UCSD-AML1 (cell line): ENCODE data around the gene EML4.
"Not testable (repeated sequence)": the region's sequence is repeated elsewhere in the genome, so short reads cannot be mapped to it uniquely, and the experiment has no call there.

Source experiments
- DNase-seq: peaks from one replicate; lab custom pipeline; 2025; ENCODE audit not compliant: unreplicated experiment; lab: John Stamatoyannopoulos, UW

Gene EML4

DNA sequence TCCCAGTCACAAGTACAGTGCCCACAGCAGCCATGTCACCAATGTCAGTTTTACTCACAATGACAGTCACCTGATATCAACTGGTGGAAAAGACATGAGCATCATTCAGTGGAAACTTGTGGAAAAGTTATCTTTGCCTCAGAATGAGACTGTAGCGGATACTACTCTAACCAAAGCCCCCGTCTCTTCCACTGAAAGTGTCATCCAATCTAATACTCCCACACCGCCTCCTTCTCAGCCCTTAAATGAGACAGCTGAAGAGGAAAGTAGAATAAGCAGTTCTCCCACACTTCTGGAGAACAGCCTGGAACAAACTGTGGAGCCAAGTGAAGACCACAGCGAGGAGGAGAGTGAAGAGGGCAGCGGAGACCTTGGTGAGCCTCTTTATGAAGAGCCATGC, 160.6 kb downstream of the EML4 start:
- DNase-seq, result no peak

GRCh38 chr2:42331569-42332284, 162.6 kb downstream of the EML4 start:
- no peak for DNase-seq

DNA sequence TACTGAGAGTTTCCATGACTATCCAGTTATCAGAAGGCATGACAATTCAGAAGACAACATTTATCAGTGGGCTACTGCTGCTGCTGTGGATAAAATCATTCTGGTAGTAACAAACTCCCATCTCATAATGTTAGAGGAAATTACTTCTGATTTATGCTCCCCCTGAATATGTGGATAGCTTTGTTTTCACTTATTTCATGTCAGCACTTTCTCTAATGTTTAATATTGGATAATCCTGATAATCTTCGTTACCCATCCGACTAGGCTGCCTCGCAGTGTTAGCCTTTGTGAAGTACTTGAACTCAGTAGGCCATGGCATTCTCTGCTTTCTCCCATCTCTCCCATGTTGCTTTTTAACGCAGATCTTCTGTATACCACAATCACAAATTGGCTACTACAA, 163.4 kb downstream of the EML4 start:
- no peak for DNase-seq

- DNase-seq, result no peak
Observed at GRCh38 chr2:42333579-42333978, 164.4 kb downstream of the EML4 start.

GRCh38 chr2:42334220-42334619, 165.1 kb downstream of the EML4 start:
- no peak for DNase-seq

DNA sequence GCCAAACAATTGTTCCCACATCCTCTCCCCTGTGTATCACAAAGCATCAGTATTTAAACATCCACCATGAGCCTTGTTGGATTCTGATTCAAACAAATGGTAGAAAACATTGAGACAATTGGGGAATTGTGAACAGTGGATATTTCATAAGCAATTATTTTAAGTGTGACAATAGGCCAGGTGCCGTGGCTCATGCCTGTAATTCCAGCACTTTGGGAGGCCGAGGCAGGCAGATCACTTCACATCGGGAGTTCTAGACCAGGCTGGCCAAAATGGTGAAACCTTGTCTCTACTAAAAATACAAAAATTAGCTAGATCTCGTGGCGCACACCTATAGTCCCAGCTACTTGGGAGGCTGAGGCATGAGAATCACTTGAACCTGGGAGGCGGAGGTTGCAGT, 165.7 kb downstream of the EML4 start:
- not testable (repeated sequence) for DNase-seq

DNA sequence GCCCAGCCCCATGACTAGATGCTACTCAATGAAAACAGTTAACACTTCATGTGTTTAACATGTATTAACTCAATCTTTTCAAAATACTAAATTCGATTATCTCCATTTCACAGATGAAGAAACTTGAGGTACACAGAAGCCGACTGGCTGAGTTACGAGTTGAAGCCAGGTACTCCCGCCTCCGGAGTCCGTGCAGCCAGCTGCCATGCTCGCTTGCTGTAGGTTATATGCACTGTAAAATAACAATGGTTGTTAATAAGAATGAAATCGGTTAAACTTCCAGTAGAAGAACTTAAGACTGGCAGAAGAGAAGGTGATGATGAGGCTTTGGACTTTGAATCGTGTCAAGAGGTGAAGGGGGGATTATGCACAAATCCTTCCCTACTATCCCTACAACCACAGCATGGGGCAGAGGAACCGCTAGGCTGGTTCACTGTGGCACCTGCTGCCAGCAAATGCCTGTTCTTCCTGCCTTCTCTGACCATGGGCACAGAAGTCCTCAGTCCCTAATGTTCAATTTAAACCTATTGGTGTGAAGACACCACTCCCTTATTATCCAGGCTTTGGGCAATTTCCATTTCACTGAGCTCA, 166.5 kb downstream of the EML4 start:
- DNase-seq, result no peak

- DNase-seq, result no peak
Observed at GRCh38 chr2:42336361-42336965, 167.3 kb downstream of the EML4 start.

DNA sequence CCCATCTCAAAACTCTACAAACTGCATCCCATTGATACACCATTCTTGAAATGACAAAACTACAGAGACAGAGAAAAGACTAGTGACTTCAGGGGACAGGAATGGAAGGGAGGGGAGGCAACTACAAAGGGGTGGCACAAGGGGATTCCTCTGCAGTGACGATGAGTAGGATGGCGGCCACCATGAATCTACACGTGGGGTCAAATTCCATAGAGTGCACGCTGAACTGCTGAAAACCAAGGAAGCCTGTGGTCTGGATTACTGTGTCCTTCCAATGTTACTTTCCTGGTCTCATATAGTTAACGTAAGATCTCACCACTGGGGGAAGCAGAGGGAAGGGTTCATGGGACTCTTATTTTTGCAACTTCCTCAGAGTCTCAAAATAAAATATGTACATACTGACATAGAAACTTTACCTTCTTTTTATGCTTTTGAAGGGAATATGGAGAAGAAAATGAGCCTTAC, 168.2 kb downstream of the EML4 start:
- DNase-seq, result no peak

DNA sequence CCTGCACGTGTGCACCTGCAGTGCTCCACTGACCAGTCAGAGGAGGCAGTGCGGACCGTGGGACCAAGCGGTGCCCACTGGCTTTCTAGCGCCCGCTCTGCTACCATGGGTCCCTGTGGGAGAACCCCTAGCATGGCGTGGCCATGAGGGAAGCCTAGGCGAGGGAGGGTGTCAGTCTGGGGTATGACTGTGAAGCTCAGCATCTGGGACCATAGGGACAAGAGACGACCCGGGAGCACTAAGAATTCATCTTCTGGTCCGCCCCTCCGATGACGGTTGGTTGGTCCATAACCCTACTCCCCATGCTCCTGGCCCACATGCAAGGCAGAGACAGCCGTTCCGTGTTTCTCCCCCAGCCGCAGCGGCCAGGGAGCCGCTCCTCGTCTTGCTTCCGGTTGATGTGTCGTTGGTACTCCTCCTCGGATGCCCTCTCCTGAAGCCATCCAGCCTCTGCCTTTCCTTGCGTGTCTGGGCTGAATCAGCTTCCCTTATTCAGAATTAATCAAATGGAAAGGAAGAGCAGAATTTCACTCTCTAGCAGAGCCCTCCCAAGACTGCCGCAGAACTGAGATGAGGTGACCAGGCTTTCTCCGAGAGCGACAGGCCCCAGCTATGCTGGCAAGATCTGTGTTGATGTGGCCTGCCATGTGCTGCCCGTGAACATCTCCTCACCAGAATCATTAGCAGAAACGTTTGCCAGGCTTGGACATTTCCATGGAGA, 168.9 kb downstream of the EML4 start:
- no peak for DNase-seq

- DNase-seq, result no peak
Observed at GRCh38 chr2:42338567-42339190, 169.5 kb downstream of the EML4 start.

DNA sequence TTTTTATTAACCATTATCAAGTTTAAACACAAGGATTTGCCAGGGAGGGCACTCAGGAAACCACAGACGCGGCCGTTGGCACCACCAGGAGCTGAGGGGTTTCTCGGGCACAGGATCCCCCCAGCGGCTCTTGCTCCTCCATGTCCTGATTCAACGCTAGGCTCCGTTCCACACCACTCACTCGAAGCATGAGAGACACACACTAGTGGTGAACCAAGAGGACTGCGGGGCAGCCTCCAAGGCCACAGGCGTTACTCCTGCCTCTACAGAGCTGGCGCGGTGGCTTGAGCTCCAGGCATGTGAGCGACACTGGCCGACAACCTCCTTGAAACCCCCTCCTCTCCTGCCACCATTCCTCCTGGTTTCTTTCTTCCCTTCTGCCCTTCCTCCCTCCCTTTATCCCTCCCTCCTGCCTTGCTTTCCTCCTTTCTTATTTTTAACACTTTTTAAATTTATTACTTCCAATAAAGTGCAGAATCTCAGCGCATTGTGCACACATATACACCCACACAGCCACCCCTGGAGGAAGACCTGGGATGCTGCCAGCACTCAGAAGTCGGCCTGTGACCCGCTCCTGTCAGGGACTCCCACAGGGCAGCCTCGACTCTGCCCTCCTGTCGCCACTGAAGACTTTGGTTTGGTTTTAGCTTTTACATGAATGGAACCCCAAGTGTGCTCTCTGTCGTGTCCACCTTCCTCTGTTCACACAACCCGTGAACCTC, 170.2 kb downstream of the EML4 start:
- no peak for DNase-seq

DNA sequence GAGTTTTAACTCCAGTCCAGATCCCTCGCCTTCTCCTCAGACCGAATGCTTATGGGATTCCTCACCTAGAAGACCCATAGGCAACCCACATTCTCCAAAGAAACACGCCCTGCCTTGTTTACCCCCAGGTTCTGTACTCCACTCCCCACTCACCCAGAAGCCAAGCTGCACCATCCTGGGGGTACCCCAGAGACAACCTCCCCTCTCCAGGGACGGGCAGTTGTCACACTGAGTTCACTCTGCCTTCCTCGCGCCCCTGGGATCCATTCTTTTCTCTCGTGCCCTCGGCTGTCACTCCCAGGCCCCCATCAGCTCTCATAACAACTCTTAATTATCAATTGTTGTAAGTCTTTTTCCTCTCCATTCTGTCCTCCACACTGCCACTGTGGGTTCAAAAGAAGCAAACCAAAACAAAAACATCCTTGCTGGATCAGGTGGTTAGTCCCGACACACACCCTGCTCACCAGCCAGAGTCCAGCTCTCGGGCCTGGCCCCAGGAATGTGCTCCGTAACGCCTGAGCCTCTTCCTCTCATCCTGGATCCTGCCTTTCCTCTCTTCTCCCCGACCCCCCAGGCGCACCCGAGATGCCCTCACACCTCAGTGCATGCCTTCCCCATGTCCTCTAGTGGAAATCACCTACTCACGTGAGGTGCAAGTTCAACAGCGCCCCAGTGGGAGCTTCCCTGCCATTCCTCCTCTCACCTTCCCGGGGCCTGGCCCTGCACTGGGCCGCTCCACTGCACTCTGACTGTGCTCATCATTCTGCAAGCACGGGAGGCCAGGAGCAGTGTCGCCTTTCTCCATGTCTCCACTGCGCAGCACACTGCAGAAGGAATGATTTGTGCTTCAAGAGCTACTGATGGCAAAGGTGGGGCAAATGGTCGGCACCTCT, 171.1 kb downstream of the EML4 start:
- DNase-seq, result no peak

DNA sequence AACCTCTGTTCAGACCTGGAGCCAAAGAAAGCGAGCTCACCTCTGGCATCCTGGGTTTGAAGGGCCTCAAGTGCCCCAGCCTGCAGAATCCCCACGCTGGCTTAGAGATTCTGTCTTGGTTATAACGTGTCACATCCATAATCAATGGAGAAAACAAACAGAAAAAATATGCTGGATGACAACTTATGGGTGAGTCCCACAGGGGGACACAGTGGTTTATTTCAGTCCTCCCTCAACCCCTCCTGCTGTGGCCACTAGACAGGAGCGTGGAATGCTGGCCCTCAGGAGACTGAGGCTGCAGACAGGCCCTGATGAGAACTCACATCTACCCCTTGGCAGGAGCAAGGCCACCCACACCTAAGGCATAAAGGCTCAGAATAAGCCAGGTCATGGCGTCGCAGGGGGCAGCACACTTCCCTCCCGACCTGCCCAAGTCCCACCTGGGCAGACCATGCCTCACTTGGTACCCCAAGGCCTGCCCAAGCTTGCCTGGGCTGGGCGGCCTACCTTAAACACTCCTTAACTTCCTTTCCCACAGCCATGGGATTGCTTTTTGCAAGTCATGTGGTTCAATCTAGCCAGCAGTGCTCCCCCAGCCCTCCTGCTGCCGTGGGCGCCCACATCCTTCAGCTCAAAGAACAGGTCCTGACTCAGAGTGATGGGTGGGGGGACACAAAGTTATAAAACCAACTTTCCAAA, 171.9 kb downstream of the EML4 start:
- no peak for DNase-seq

- DNase-seq, result no peak
Observed at GRCh38 chr2:42342061-42342794, 173.1 kb downstream of the EML4 start.

DNA sequence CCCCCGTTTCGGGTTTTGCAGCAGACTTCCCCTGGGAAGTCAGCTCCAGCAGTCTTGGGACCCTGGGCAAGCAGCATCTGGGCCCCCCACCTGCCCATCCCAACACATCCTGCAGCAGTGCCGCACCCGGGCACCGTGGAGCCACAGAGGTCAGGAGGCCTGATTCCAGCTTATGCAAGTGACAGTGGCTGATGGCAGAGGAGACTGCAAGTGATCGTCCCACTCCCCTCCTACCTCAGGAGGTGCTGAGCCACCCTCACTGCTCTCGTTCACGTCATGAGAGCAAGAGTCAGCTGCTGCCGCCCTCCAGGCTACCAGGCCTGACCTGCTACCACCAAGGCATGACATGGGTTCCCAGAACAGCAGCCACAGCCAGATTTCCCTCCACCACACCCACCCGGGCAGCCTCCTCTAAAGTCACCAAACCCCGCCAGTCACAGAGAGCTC, 173.7 kb downstream of the EML4 start:
- DNase-seq, result no peak

DNA sequence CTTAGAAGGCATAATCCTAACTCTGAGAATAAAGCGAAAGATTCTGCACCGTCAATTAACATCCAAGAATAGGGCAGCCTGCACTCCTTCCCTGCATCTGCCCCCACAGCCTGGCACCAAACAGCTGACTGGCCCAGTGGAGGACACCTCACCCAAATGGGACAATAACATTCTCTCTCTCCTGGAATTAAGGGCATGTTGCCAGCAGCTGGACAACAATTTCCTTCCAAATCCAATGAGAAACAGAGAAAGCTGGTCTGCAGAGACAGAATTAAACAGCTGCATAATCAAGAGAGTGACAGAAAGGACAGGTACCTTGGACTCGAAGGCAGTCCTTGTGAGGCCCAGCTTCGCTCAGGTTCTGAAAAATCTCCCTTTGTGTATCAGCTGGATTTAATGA, 176.8 kb downstream of the EML4 start:
- no peak for DNase-seq

DNA sequence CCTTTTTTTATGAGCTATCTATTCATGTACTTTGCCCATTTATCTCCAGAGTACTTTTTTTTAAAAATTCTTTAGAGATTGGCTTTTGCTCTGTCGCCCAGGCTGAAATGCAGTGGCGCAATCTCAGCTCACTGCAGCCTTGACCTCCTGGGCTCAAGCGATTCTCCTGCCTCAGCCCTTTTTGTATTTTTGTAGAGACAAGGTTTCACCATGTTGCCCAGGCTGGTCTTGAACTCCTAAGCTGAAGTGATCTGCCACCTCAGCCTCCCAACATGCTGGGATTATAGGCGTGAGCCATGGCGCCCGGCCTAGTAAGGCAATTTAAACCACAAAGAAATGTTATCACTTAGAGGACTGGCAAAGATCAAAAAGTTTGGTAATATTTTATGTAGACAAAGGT, 177.7 kb downstream of the EML4 start:
- DNase-seq, result not testable (repeated sequence)
